HepG2 (cell line): ENCODE results near the gene RNF123. TPM values are rescaled to one million over a fixed set of nuclear protein-coding genes. Genes with fewer than 3 reads are reported as not detected.

Experiments
- ATAD3A ChIP-seq: sonication (generic); formaldehyde crosslinking; IDR thresholded peaks from 2 replicates; pipeline ENCODE4 v1.4.0; 2020; ENCODE audit warnings: missing genetic modification reagents
- BATF2 ChIP-seq: sonication (generic); formaldehyde crosslinking; IDR thresholded peaks from 2 replicates; pipeline ENCODE4 v1.8.0; 2022; ENCODE audit warnings: mild to moderate bottlenecking, missing genetic modification reagents, moderate library complexity
- CBX5 ChIP-seq: sonication (generic); formaldehyde crosslinking; IDR thresholded peaks from 2 replicates; pipeline ENCODE4 v1.4.0; 2020; ENCODE audit warnings: missing genetic modification reagents, borderline replicate concordance
- CENPBD1 ChIP-seq: sonication (generic); formaldehyde crosslinking; IDR thresholded peaks from 2 replicates; pipeline ENCODE4 v1.8.0; 2022; ENCODE audit warnings: missing genetic modification reagents, low read depth, mild to moderate bottlenecking, borderline replicate concordance
- E2F2 ChIP-seq: sonication (generic); formaldehyde crosslinking; IDR thresholded peaks from 2 replicates; pipeline ENCODE4 v1.4.0; 2020; ENCODE audit warnings: missing genetic modification reagents, borderline replicate concordance
- E2F5 ChIP-seq: sonication (generic); formaldehyde crosslinking; conservative IDR thresholded peaks from 2 replicates; pipeline ENCODE4 v1.4.0; 2020; ENCODE audit warnings: missing genetic modification reagents
- GRHL1 ChIP-seq: sonication (generic); formaldehyde crosslinking; conservative IDR thresholded peaks from 2 replicates; pipeline ENCODE4 v1.8.0; 2022; ENCODE audit warnings: missing genetic modification reagents
- NFIB ChIP-seq: sonication (generic); formaldehyde crosslinking; IDR thresholded peaks from 2 replicates; pipeline ENCODE4 v1.9.0; 2021; ENCODE audit warnings: missing genetic modification reagents, mild to moderate bottlenecking, borderline replicate concordance
- RBFOX2 ChIP-seq: fragments of 200-400 bp; formaldehyde crosslinking; IDR thresholded peaks from 2 replicates; pipeline ENCODE4 v1.6.1; 2017; ENCODE audit warnings: low read depth, mild to moderate bottlenecking, low read length
- SAFB2 ChIP-seq: sonication (generic); formaldehyde crosslinking; IDR thresholded peaks from 2 replicates; pipeline ENCODE4 v1.5.1; 2020; ENCODE audit warnings: missing genetic modification reagents, low read depth, mild to moderate bottlenecking, borderline replicate concordance
- SAP130 ChIP-seq: IDR thresholded peaks from 2 replicates; pipeline ENCODE4 v1.6.1; 2016; ENCODE audit warnings: low read depth
- SMARCC2 ChIP-seq: fragments of 450-650 bp; IDR thresholded peaks from 2 replicates; pipeline ENCODE4 v1.6.1; 2017; ENCODE audit warnings: antibody characterized with exemption, mild to moderate bottlenecking
- SP2 ChIP-seq: sonication (generic); formaldehyde crosslinking; IDR thresholded peaks from 2 replicates; pipeline ENCODE4 v1.5.1; 2020; ENCODE audit warnings: mild to moderate bottlenecking, missing genetic modification reagents
- STAG1 ChIP-seq: sonication (generic); formaldehyde crosslinking; IDR thresholded peaks from 2 replicates; pipeline ENCODE4 v1.4.0; 2020; ENCODE audit warnings: missing genetic modification reagents
- THAP8 ChIP-seq: sonication (generic); formaldehyde crosslinking; IDR thresholded peaks from 2 replicates; pipeline ENCODE4 v1.5.1; 2020; ENCODE audit warnings: missing genetic modification reagents, mild to moderate bottlenecking, borderline replicate concordance
- ZBTB14 ChIP-seq: sonication (generic); formaldehyde crosslinking; IDR thresholded peaks from 2 replicates; pipeline ENCODE4 v1.4.0; 2020; ENCODE audit warnings: missing genetic modification reagents
- ZFAT ChIP-seq: sonication (generic); formaldehyde crosslinking; conservative IDR thresholded peaks from 2 replicates; pipeline ENCODE4 v1.8.1; 2023; ENCODE audit warnings: missing genetic modification reagents, inconsistent platforms
- ZNF30 ChIP-seq: sonication (generic); formaldehyde crosslinking; IDR thresholded peaks from 2 replicates; pipeline ENCODE4 v1.5.0; 2020; ENCODE audit warnings: mild to moderate bottlenecking, missing genetic modification reagents
- ZNF484 ChIP-seq: sonication (generic); formaldehyde crosslinking; IDR thresholded peaks from 2 replicates; pipeline ENCODE4 v1.5.1; 2020; ENCODE audit warnings: mild to moderate bottlenecking, low read depth, missing genetic modification reagents, borderline replicate concordance
- ZNF530 ChIP-seq: sonication (generic); formaldehyde crosslinking; IDR thresholded peaks from 2 replicates; pipeline ENCODE4 v1.5.0; 2020; ENCODE audit warnings: low read depth, mild to moderate bottlenecking, missing genetic modification reagents
- ZNF670 ChIP-seq: sonication (generic); formaldehyde crosslinking; IDR thresholded peaks from 2 replicates; pipeline ENCODE4 v1.8.0; 2022; ENCODE audit warnings: mild to moderate bottlenecking, missing genetic modification reagents, borderline replicate concordance
- ZNF841 ChIP-seq: sonication (generic); formaldehyde crosslinking; IDR thresholded peaks from 2 replicates; pipeline ENCODE4 v1.8.1; 2023; ENCODE audit warnings: missing genetic modification reagents, borderline replicate concordance
- polyA plus RNA-seq, 8 experiments: library from polyadenylated mRNA; depleted of rRNA in 3 of 8; stranded (reverse) in 7 of 8; unstranded in 1 of 8; fragments of >200 nt; fragmentation: Illumina TruSeq in 4 of 8; extraction: Trizol in 4 of 8; gene quantifications; 2 replicates each; pipeline versions ENCODE4 v1.2.1 to v1.2.3, GENCODE V29; 2011 to 2016; ENCODE audit warnings: low read depth in 4 of 8, missing spikeins in 1 of 8, mixed read lengths in 1 of 8; ENCODE audit not compliant: insufficient read depth in 1 of 8
- total RNA-seq, 5 experiments: library from RNA; depleted of rRNA; stranded (reverse); fragments of >200 nt; fragmentation: Illumina TruSeq; extraction: Trizol; gene quantifications; 2 replicates each; pipeline ENCODE4 v1.2.3, GENCODE V29; 2016; ENCODE audit warnings: low read depth in 1 of 5
- TF ChIP-seq, protein P1 (sequence below): sonication (generic); formaldehyde crosslinking; IDR thresholded peaks from 2 replicates; pipeline ENCODE4 v1.8.1; 2023; ENCODE audit warnings: mild to moderate bottlenecking, moderate library complexity, missing genetic modification reagents

The RNF123 gene
- total and polyA plus RNA-seq, 2 of the 13 experiments (the other 11 are each of a cell fraction or from before 2014, with no cell fraction given), result 29.9 to 82.2 TPM

DNA sequence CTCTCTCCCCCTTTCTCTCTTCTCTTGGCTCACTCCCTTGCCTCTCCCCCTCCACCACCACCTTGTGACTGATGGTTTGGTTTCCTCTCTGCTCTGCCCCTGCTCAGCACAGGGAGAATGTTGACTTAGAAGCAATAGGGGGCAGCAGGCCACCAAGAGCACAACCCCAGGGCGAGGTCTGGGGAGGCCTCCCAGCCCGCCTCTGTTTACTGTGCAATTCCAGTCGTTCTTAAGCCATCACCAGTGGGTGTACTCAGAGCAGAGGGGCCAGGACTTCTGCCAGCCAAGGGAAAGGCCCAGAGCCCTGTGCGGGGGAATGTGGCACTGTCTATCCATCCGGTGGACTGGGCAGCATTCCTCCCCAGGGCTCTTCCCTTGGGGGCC lies 21.0 kb upstream of the RNF123 start (continued):
- TF ChIP-seq NFIB (no peak), E2F2 (CRISPR knock-in tag) (no peak), ZNF841 (CRISPR knock-in tag) (no peak), ZNF30 (CRISPR knock-in tag) (no peak), STAG1 (CRISPR knock-in tag) (peak; percentile 53), CBX5 (peak; percentile 87; the same call in 1 of the 2 replicates), SAP130 (CRISPR knock-in tag) (peak; percentile 90), CENPBD1 (CRISPR knock-in tag) (no peak), BATF2 (CRISPR knock-in tag) (no peak), E2F5 (CRISPR knock-in tag) (no peak), SMARCC2 (no peak), ATAD3A (CRISPR knock-in tag) (no peak), SP2 (CRISPR knock-in tag) (no peak), THAP8 (no peak), ZBTB14 (CRISPR knock-in tag) (no peak), ZNF530 (CRISPR knock-in tag) (no peak), ZFAT (CRISPR knock-in tag) (no peak), GRHL1 (CRISPR knock-in tag) (no peak), RBFOX2 (no peak), ZNF670 (CRISPR knock-in tag) (no peak), SAFB2 (CRISPR knock-in tag) (no peak), ZNF484 (CRISPR knock-in tag) (no peak)
- TF ChIP-seq, protein P1, sequence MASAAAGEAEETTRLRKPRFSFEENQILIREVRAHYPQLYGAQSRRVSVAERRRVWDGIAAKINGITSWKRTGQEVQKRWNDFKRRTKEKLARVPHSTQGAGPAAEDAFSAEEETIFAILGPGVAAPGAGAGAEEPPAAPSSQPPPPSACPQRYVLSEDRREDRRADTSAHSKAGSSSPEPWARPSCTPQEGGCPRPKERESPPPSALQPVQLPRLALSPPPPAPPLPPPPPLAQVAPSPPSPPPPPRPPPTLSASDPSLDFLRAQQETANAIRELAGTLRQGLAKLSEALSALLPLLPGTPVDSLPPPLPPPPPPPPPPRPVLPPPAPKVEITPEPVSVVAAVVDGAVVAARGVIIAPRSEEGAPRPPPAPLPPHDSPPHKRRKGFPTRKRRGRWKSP, result peak; percentile 63; the same call in 1 of the 2 replicates
